HS-27A (cell line): Measurements from ENCODE around the gene RNF149.

ENCODE experiments used
- DNase-seq: peaks from one replicate; pipeline ENCODE4 v3.0.0-alpha.2; 2012; ENCODE audit warnings: low read depth, missing footprints

The RNF149 gene

DNA sequence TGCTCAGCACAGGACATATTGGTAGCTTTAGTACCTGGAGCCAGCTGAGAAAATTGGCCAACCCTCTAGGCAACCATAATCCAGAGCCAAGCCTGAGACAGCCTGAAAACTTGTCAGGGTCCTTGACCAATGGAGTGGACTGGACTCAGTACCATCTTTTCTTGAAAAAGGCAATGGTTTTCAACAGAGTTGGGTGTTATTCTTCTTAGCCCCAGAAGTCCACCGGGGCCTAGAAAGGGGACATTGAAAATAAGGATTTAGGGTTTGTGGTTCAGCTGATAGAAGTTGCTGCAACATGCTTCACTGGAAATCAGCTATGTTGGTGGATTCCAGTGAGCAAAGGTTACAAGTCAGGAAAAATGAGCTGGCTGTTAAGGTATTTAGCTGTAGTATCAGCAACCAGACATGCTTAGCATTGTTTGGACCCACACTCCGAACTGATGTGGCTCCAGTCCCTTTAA is 77.9 kb downstream of the RNF149 start:
- no peak for DNase-seq
